Measurements from ENCODE around the gene HOMER3.

DNA sequence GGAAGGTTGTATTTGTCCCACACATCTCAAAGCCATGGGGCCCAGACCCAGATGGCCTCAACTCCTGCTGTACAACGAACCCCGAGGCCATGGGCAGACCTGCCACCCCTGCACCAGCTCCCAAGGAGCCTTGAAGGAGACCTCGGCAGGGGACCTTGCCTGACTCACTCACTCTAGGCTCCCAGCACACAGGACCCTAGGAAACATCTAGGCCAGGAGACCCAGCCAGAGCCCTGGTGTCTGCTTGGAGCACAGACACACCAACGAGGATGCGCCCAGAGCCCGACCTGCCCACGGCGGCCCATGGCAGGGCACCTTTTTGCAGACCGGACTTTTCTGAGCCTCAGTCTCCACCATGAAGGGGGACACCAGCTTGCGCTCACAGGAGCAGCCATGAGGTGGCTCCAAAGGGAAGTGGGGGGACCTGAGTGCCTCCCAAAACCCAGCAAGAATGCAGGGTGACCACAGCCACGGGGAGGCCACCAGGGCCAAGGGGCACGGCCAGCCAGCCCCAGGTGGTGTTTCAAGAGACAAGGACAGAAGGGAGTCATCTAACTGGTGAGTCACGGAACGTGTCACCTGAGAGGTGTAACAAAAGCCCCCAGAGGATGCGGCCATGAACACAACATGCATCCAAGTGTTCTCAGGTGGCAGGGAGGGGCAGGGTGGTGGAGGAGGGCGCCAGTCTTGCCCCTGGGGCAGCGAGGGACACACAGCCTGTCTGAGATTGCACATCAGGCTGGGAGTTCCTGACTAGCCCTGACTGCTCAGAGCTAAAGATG is 40.1 kb downstream of the HOMER3 start:
- TF ChIP-seq, protein P1, sequence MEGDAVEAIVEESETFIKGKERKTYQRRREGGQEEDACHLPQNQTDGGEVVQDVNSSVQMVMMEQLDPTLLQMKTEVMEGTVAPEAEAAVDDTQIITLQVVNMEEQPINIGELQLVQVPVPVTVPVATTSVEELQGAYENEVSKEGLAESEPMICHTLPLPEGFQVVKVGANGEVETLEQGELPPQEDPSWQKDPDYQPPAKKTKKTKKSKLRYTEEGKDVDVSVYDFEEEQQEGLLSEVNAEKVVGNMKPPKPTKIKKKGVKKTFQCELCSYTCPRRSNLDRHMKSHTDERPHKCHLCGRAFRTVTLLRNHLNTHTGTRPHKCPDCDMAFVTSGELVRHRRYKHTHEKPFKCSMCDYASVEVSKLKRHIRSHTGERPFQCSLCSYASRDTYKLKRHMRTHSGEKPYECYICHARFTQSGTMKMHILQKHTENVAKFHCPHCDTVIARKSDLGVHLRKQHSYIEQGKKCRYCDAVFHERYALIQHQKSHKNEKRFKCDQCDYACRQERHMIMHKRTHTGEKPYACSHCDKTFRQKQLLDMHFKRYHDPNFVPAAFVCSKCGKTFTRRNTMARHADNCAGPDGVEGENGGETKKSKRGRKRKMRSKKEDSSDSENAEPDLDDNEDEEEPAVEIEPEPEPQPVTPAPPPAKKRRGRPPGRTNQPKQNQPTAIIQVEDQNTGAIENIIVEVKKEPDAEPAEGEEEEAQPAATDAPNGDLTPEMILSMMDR (IDR thresholded peaks at IDR 0.05), result no peak
- TF ChIP-seq POLR2A (IDR thresholded peaks at IDR 0.05) (no peak), POLR2AphosphoS5 (IDR thresholded peaks at IDR 0.05) (no peak), EP300 (IDR thresholded peaks at IDR 0.05) (no peak)
